CD1c-positive myeloid dendritic cell (primary cell): Measurements from ENCODE around the gene PRL.

Source experiments
- DNase-seq: peaks from one replicate; pipeline ENCODE4 v3.0.0-alpha.2; 2016; ENCODE audit errors: extremely low spot score

Gene PRL

GRCh38 chr6:22296936-22297335, at the start of gene PRL:
TSS of gene PRL (minus strand) at chr6:22297036. CDS start at chr6:22296982, 54 bp downstream.
- DNase-seq = no peak

GRCh38 chr6:22343864-22344263, 47.0 kb upstream of the PRL start:
- DNase-seq = no peak

- no peak for DNase-seq
Observed at GRCh38 chr6:22334778-22335177, 37.9 kb upstream of the PRL start.

GRCh38 chr6:22333802-22334201, 37.0 kb upstream of the PRL start:
- DNase-seq = no peak

GRCh38 chr6:22332711-22333110, 35.9 kb upstream of the PRL start:
- DNase-seq = no peak

GRCh38 chr6:22332216-22332615, 35.4 kb upstream of the PRL start:
- DNase-seq = no peak

- no peak for DNase-seq
Observed at GRCh38 chr6:22330941-22331340, 34.1 kb upstream of the PRL start.

- no peak for DNase-seq
Observed at GRCh38 chr6:22328474-22328873, 31.6 kb upstream of the PRL start.

- DNase-seq = no peak
Observed at GRCh38 chr6:22327881-22328280, 31.0 kb upstream of the PRL start.

GRCh38 chr6:22326500-22326899, 29.7 kb upstream of the PRL start:
- no peak for DNase-seq

GRCh38 chr6:22325481-22325880, 28.6 kb upstream of the PRL start:
- no peak for DNase-seq

GRCh38 chr6:22323848-22324247, 27.0 kb upstream of the PRL start:
- DNase-seq = no peak

- DNase-seq = no peak
Observed at GRCh38 chr6:22322103-22323030, 25.5 kb upstream of the PRL start.

- no peak for DNase-seq
Observed at GRCh38 chr6:22320750-22321149, 23.9 kb upstream of the PRL start.

- no peak for DNase-seq
Observed at GRCh38 chr6:22318404-22318803, 21.6 kb upstream of the PRL start.

GRCh38 chr6:22313796-22314195, 17.0 kb upstream of the PRL start:
- no peak for DNase-seq

GRCh38 chr6:22308939-22309338, 12.1 kb upstream of the PRL start:
- DNase-seq = no peak

- DNase-seq = no peak
Observed at GRCh38 chr6:22306741-22307466, 10.1 kb upstream of the PRL start.

- no peak for DNase-seq
Observed at GRCh38 chr6:22302838-22303237, 6.0 kb upstream of the PRL start.

- DNase-seq = no peak
Observed at GRCh38 chr6:22300273-22300998, 3.6 kb upstream of the PRL start.

GRCh38 chr6:22298475-22298890, 1.6 kb upstream of the PRL start:
- DNase-seq = no peak

GRCh38 chr6:22296067-22296466, 769 bp downstream of the PRL start:
- DNase-seq = no peak
